8988T (cell line): ENCODE measurements around the gene RBPJL.

ENCODE experiments used
- DNase-seq: peaks from one replicate; pipeline ENCODE4 v3.0.0; 2011

The RBPJL gene

GRCh38 chr20:45318386-45318939 is 11.8 kb downstream of the RBPJL start:
- no peak for DNase-seq

- no peak for DNase-seq
These were observed 12.3 kb downstream of the RBPJL start for GRCh38 chr20:45318948-45319347.

- DNase-seq = no peak
These were observed 14.4 kb downstream of the RBPJL start for GRCh38 chr20:45320948-45321595.

GRCh38 chr20:45322952-45323383 is 16.3 kb downstream of the RBPJL start:
- DNase-seq = peak; percentile 77

GRCh38 chr20:45323731-45324130 is 17.1 kb downstream of the RBPJL start:
- DNase-seq = no peak

- DNase-seq = no peak
These were observed 18.7 kb downstream of the RBPJL start for GRCh38 chr20:45325371-45325770.

- no peak for DNase-seq
These were observed 21.8 kb downstream of the RBPJL start for GRCh38 chr20:45328451-45328850.

GRCh38 chr20:45329497-45330319 is 23.1 kb downstream of the RBPJL start:
- no peak for DNase-seq

- no peak for DNase-seq
These were observed 23.8 kb downstream of the RBPJL start for GRCh38 chr20:45330476-45330875.

GRCh38 chr20:45336530-45337366 is 30.1 kb downstream of the RBPJL start:
- no peak for DNase-seq

GRCh38 chr20:45337367-45338120 is 30.9 kb downstream of the RBPJL start:
- DNase-seq = no peak

GRCh38 chr20:45338121-45339030 is 31.7 kb downstream of the RBPJL start:
- no peak for DNase-seq

- DNase-seq = no peak
These were observed 32.4 kb downstream of the RBPJL start for GRCh38 chr20:45339084-45339483.

- no peak for DNase-seq
These were observed 33.2 kb downstream of the RBPJL start for GRCh38 chr20:45339799-45340198.

- no peak for DNase-seq
These were observed 33.7 kb downstream of the RBPJL start for GRCh38 chr20:45340236-45340847.

GRCh38 chr20:45340951-45341350 is 34.3 kb downstream of the RBPJL start:
- no peak for DNase-seq

- DNase-seq = no peak
These were observed 34.9 kb downstream of the RBPJL start for GRCh38 chr20:45341579-45341938.

GRCh38 chr20:45341939-45342854 is 35.6 kb downstream of the RBPJL start:
- DNase-seq = no peak

- no peak for DNase-seq
These were observed 36.4 kb downstream of the RBPJL start for GRCh38 chr20:45342855-45343531.
